ENCODE data around the gene KRT4.

KRT4 gene

GRCh38 chr12:52792185-52793029 is 21.5 kb downstream of the KRT4 start:
- no peak for DNase-seq

GRCh38 chr12:52791271-52792184 is 22.4 kb downstream of the KRT4 start:
- no peak for DNase-seq

GRCh38 chr12:52790427-52791270 is 23.3 kb downstream of the KRT4 start:
- DNase-seq = no peak

GRCh38 chr12:52789637-52790426 is 24.1 kb downstream of the KRT4 start:
- DNase-seq = no peak

- DNase-seq = no peak
Measured at GRCh38 chr12:52788876-52789636, 24.9 kb downstream of the KRT4 start.

- DNase-seq = no peak
Measured at GRCh38 chr12:52788192-52788875, 25.6 kb downstream of the KRT4 start.

- DNase-seq = no peak
Measured at GRCh38 chr12:52787324-52788191, 26.4 kb downstream of the KRT4 start.

- no peak for DNase-seq
Measured at GRCh38 chr12:52784909-52785308, 29.0 kb downstream of the KRT4 start.

GRCh38 chr12:52783563-52784316 is 30.2 kb downstream of the KRT4 start:
- DNase-seq = no peak

GRCh38 chr12:52782502-52782901 is 31.4 kb downstream of the KRT4 start:
- DNase-seq = no peak

GRCh38 chr12:52781399-52782082 is 32.4 kb downstream of the KRT4 start:
- DNase-seq = no peak

- DNase-seq = no peak
Measured at GRCh38 chr12:52779914-52780313, 34.0 kb downstream of the KRT4 start.

- DNase-seq = no peak
Measured at GRCh38 chr12:52778833-52779232, 35.1 kb downstream of the KRT4 start.

GRCh38 chr12:52777566-52777965 is 36.4 kb downstream of the KRT4 start:
- no peak for DNase-seq

GRCh38 chr12:52776913-52777395 is 37.0 kb downstream of the KRT4 start, which contains the start of gene KRT76:
Gene KRT76, minus strand, starts transcription at chr12:52777345. Its CDS starts 54 bp downstream, at chr12:52777291.
- DNase-seq = no peak

GRCh38 chr12:52776435-52776834 is 37.5 kb downstream of the KRT4 start:
- DNase-seq = no peak

- DNase-seq = no peak
Measured at GRCh38 chr12:52774629-52775250, 39.2 kb downstream of the KRT4 start.
